Ishikawa (cell line): Measurements from ENCODE around the gene MTUS2.

Experiments
- CEBPB ChIP-seq: IDR thresholded peaks from 2 replicates; pipeline ENCODE4 v1.6.1; 2012
- CREB1 ChIP-seq: IDR thresholded peaks from 2 replicates; pipeline ENCODE4 v1.6.1; 2012; ENCODE audit warnings: low read depth
- EGR1 ChIP-seq: IDR thresholded peaks from 2 replicates; pipeline ENCODE4 v1.6.1; 2012
- EP300 ChIP-seq: IDR thresholded peaks from 2 replicates; pipeline ENCODE4 v1.6.1; 2012; ENCODE audit warnings: borderline replicate concordance
- FOXM1 ChIP-seq: IDR thresholded peaks from 2 replicates; pipeline ENCODE4 v1.6.1; 2012; ENCODE audit warnings: low read depth, borderline replicate concordance
- MAX ChIP-seq: IDR thresholded peaks from 2 replicates; pipeline ENCODE4 v1.6.1; 2012
- NFIC ChIP-seq: IDR thresholded peaks from 2 replicates; pipeline ENCODE4 v1.6.1; 2012
- RAD21 ChIP-seq: IDR thresholded peaks from 2 replicates; pipeline ENCODE4 v1.6.1; 2012; ENCODE audit warnings: low read depth
- REST ChIP-seq: IDR thresholded peaks from 2 replicates; pipeline ENCODE4 v1.6.1; 2012; ENCODE audit warnings: low read depth, mild to moderate bottlenecking
- TAF1 ChIP-seq: IDR thresholded peaks from 2 replicates; pipeline ENCODE4 v1.6.1; 2012; ENCODE audit warnings: low read depth, mild to moderate bottlenecking
- TCF12 ChIP-seq: IDR thresholded peaks from 2 replicates; pipeline ENCODE4 v1.6.1; 2012; ENCODE audit warnings: low read depth
- TEAD4 ChIP-seq: IDR thresholded peaks from 2 replicates; pipeline ENCODE4 v1.6.1; 2012
- USF1 ChIP-seq: IDR thresholded peaks from 2 replicates; pipeline ENCODE4 v1.6.1; 2012
- YY1 ChIP-seq: IDR thresholded peaks from 2 replicates; pipeline ENCODE4 v1.6.1; 2012; ENCODE audit warnings: low read depth

- TF ChIP-seq RAD21 (no peak), TAF1 (no peak), FOXM1 (no peak), TEAD4 (no peak), CREB1 (no peak), EP300 (no peak), NFIC (no peak), TCF12 (no peak), YY1 (no peak), CEBPB (no peak), MAX (no peak), REST (no peak), EGR1 (no peak), USF1 (no peak)
These were observed 134.7 kb downstream of the MTUS2 start for GRCh38 chr13:28954810-28955209.
